Fibroblast of lung (primary cell): ENCODE results near the gene CDH12. TPM values are rescaled to one million over a fixed set of nuclear protein-coding genes. Genes with fewer than 3 reads are reported as not detected.

ENCODE experiments used
- DNase-seq, 2 donors: peaks; one replicate each; pipeline versions ENCODE4 v3.0.0 to v3.0.0-alpha.2; 2010; ENCODE audit warnings: low read depth in 2 of 2
- H2AFZ ChIP-seq: 2 replicates; pipeline ENCODE4 v1.5.1; 2012; ENCODE audit warnings: low read length, control low read depth, inconsistent platforms
- H3K27ac ChIP-seq: 2 replicates; pipeline ENCODE4 v1.5.1; 2011; ENCODE audit warnings: low read length, control low read depth; ENCODE audit not compliant: insufficient read depth
- H3K27me3 ChIP-seq: 2 replicates; pipeline ENCODE4 v1.5.1; 2011; ENCODE audit warnings: mild to moderate bottlenecking, low read length; ENCODE audit not compliant: control insufficient read depth, insufficient read depth
- H3K36me3 ChIP-seq: 2 replicates; pipeline ENCODE4 v1.5.1; 2011; ENCODE audit warnings: low read length; ENCODE audit not compliant: control insufficient read depth, insufficient read depth
- H3K4me1 ChIP-seq: 2 replicates; pipeline ENCODE4 v1.5.1; 2011; ENCODE audit warnings: low read length; ENCODE audit not compliant: control insufficient read depth, insufficient read depth; ENCODE audit errors: extremely low read depth
- H3K4me2 ChIP-seq: 2 replicates; pipeline ENCODE4 v1.5.1; 2011; ENCODE audit warnings: low read length, control low read depth; ENCODE audit not compliant: insufficient read depth; ENCODE audit errors: extremely low read depth
- H3K4me3 ChIP-seq, 4 experiments: fragments of 200-600 bp in 1 of 4; sonication (generic) in 1 of 4; replicated peaks in 1 of 4; 2 replicates each; pipeline ENCODE4 v1.5.1; 2011 to 2016; ENCODE audit warnings: low read length in 4 of 4, low read depth in 3 of 4, mild to moderate bottlenecking in 3 of 4, control low read depth in 2 of 4, inconsistent platforms in 1 of 4, mixed read lengths in 1 of 4; ENCODE audit not compliant: insufficient read depth in 1 of 4; ENCODE audit errors: control extremely low read depth in 1 of 4
- H3K79me2 ChIP-seq: 2 replicates; pipeline ENCODE4 v1.5.1; 2012; ENCODE audit warnings: mild to moderate bottlenecking, low read length, inconsistent platforms; ENCODE audit not compliant: control insufficient read depth, insufficient read depth
- H3K9ac ChIP-seq: 2 replicates; pipeline ENCODE4 v1.5.1; 2011; ENCODE audit warnings: mild to moderate bottlenecking, low read length, control low read depth; ENCODE audit not compliant: insufficient read depth
- H3K9me3 ChIP-seq: 2 replicates; pipeline ENCODE4 v1.5.1; 2012; ENCODE audit warnings: low read depth, low read length; ENCODE audit not compliant: control insufficient read depth, insufficient read depth
- H4K20me1 ChIP-seq: 2 replicates; pipeline ENCODE4 v1.5.1; 2011; ENCODE audit warnings: low read length; ENCODE audit not compliant: control insufficient read depth, insufficient read depth; ENCODE audit errors: extremely low read depth
- EZH2 ChIP-seq: IDR thresholded peaks from 2 replicates; pipeline ENCODE4 v1.5.1; 2012; ENCODE audit warnings: low read length, control low read depth, mild to moderate bottlenecking; ENCODE audit errors: missing control alignments
- polyA plus RNA-seq, 2 donors: library from polyadenylated mRNA; depleted of rRNA in 1 of 2; stranded (reverse) in 1 of 2; unstranded in 1 of 2; fragments of >200 nt; gene quantifications; 2 replicates each; pipeline ENCODE4 v1.2.1, GENCODE V29; 2011 to 2012; ENCODE audit warnings: missing spikeins in 1 of 2
- total RNA-seq: library from RNA; depleted of rRNA; stranded (reverse); fragments of >200 nt; gene quantifications from 2 replicates; pipeline ENCODE4 v1.2.1, GENCODE V29; 2014
- TF ChIP-seq, protein P1 (sequence below), 2 donors: IDR thresholded peaks in 1 of 2; conservative IDR thresholded peaks in 1 of 2; 1 replicate in 1 of 2; 2 replicates in 1 of 2; pipeline ENCODE4 v1.5.1; 2011 to 2012; ENCODE audit warnings: low read length in 2 of 2, control low read depth in 1 of 2, inconsistent platforms in 1 of 2, low read depth in 1 of 2, mild to moderate bottlenecking in 1 of 2

Gene CDH12
- total and polyA plus RNA-seq, 2 donors (not counting 1 experiment from before 2014, with no cell fraction given): 0.02 TPM; not detected in 1

DNA sequence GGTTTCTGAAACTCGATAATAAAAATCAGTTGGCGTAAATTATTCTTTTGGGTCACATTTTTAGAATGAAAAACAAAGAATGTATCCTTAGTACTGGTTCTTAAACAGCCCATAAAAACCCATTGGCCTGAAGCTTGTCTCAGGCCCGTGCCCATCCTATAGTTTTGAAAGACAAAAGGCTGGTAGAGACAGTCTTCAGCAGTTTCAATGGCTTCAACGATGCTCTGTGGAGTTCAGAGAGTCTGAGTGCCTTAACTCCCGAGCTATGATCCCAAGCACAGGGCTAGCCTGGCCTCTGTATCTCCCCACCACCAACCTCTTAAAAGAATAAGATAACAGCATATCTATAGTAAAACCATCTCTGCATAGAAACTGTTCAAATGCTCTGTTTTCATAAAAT, 595.0 kb downstream of the CDH12 start:
- Histone ChIP-seq H3K4me2 (no peak overlapping the region), H3K4me3 (no peak overlapping the region), H3K4me1 (no peaks in the 10 kb centered on the region), H2AFZ (no peak overlapping the region), H4K20me1 (no peaks in the 10 kb centered on the region), H3K9me3 (no peaks in the 10 kb centered on the region), H3K27me3 (no peaks in the 10 kb centered on the region), H3K27ac (no peak overlapping the region), H3K9ac (no peak overlapping the region), H3K36me3 (no peaks in the 10 kb centered on the region), H3K79me2 (no peaks in the 10 kb centered on the region)
- TF ChIP-seq, protein P1, sequence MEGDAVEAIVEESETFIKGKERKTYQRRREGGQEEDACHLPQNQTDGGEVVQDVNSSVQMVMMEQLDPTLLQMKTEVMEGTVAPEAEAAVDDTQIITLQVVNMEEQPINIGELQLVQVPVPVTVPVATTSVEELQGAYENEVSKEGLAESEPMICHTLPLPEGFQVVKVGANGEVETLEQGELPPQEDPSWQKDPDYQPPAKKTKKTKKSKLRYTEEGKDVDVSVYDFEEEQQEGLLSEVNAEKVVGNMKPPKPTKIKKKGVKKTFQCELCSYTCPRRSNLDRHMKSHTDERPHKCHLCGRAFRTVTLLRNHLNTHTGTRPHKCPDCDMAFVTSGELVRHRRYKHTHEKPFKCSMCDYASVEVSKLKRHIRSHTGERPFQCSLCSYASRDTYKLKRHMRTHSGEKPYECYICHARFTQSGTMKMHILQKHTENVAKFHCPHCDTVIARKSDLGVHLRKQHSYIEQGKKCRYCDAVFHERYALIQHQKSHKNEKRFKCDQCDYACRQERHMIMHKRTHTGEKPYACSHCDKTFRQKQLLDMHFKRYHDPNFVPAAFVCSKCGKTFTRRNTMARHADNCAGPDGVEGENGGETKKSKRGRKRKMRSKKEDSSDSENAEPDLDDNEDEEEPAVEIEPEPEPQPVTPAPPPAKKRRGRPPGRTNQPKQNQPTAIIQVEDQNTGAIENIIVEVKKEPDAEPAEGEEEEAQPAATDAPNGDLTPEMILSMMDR (conservative IDR thresholded peaks at IDR 0.05 in 1 of 2, IDR thresholded peaks at IDR 0.05 in 1 of 2; ENCODE audit: low read depth in 1 of 2, low read length in 2 of 2): no peak
- TF ChIP-seq EZH2: no peak
- no peak for DNase-seq

DNA sequence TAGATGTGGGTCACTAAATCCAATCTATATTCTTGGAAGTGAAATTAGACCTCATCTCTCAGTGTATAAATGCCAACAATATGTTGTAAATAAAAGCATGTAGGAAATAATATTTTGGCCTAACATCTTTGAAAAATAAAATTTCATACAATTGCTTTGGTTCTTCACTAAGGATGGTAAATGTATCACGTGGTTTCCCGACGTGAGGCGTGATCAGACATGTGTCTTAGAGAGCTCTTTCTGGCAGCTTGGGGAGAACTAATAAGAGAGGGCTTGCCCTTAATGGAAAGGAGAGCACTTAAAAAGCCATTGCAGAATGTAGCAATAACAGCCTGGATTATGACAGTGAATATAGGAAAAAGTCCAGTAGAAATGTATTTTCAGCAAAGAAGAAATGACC, 602.6 kb downstream of the CDH12 start:
- DNase-seq: no peak
- Histone ChIP-seq H3K27ac (no peak overlapping the region), H4K20me1 (no peaks in the 10 kb centered on the region), H3K27me3 (no peaks in the 10 kb centered on the region), H3K9me3 (no peaks in the 10 kb centered on the region), H3K36me3 (no peaks in the 10 kb centered on the region), H3K79me2 (no peaks in the 10 kb centered on the region), H3K4me2 (no peak overlapping the region), H3K9ac (no peak overlapping the region), H2AFZ (no peak overlapping the region), H3K4me1 (no peaks in the 10 kb centered on the region), H3K4me3 (no peak overlapping the region)
- TF ChIP-seq EZH2: no peak
- TF ChIP-seq, protein P1 (conservative IDR thresholded peaks at IDR 0.05 in 1 of 2, IDR thresholded peaks at IDR 0.05 in 1 of 2; ENCODE audit: low read depth in 1 of 2, low read length in 2 of 2): no peak

DNA sequence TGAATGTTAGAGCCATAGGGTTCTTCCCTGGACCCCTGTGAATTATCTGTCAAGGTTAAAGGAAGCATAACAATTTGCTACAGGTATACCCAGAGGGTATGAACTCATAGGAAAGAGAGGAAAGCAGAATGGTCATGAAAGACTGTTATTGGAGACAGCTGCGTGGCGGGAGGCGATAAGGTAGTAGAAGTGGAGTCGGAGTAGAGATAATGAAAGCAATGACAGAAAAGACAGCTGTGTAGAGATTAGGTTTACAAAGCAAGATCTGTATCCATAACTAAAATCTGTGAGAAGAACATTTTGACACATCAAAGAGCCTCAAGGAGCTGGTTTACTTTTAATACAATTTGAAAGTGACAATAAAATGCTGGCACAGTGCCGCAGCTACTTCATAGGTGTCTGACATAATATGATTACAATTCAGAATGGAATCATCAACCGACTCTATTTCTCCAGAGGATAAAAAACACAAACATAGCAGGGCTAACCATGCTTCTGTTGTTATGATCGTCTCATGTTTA, 603.9 kb downstream of the CDH12 start:
- no peak overlapping the region for H3K9ac ChIP-seq
- no peak overlapping the region for H3K27ac ChIP-seq
- TF ChIP-seq, protein P1 (conservative IDR thresholded peaks at IDR 0.05 in 1 of 2, IDR thresholded peaks at IDR 0.05 in 1 of 2; ENCODE audit: low read depth in 1 of 2, low read length in 2 of 2): no peak
- no peak for TF ChIP-seq EZH2
- H2AFZ ChIP-seq: no peak overlapping the region
- no peak overlapping the region for H3K4me2 ChIP-seq
- no peak for DNase-seq
- H3K4me3 ChIP-seq: peak overlapping the region in 1 of 4 experiments; percentile 51
- H3K36me3 ChIP-seq: no peaks in the 10 kb centered on the region
- H3K27me3 ChIP-seq: no peaks in the 10 kb centered on the region
- no peaks in the 10 kb centered on the region for H3K9me3 ChIP-seq
- no peaks in the 10 kb centered on the region for H3K79me2 ChIP-seq
- H4K20me1 ChIP-seq: no peaks in the 10 kb centered on the region
- H3K4me1 ChIP-seq: no peaks in the 10 kb centered on the region
